Loucy (cell line): ENCODE results near the gene ABCF2.

Experiments
- H2AFZ ChIP-seq: fragments of 200-600 bp; sonication (generic); 2 replicates; pipeline ENCODE4 v1.6.0; 2016; ENCODE audit warnings: antibody characterized with exemption, mild to moderate bottlenecking, low read length, moderate library complexity
- H3F3A ChIP-seq: fragments of 200-600 bp; 2 replicates; pipeline ENCODE4 v1.6.0; 2016; ENCODE audit warnings: antibody characterized with exemption, low read depth, mild to moderate bottlenecking
- H3K27me3 ChIP-seq: fragments of 200-600 bp; sonication (generic); 2 replicates; pipeline ENCODE4 v1.6.1; 2014; ENCODE audit warnings: low read length, mild to moderate bottlenecking; ENCODE audit not compliant: insufficient read depth, poor library complexity, severe bottlenecking
- H3K36me3 ChIP-seq: fragments of 200-600 bp; sonication (generic); 2 replicates; pipeline ENCODE4 v1.6.1; 2016; ENCODE audit warnings: low read length; ENCODE audit not compliant: insufficient read depth
- H3K4me1 ChIP-seq: fragments of 200-600 bp; sonication (generic); 2 replicates; pipeline ENCODE4 v1.5.1; 2014; ENCODE audit warnings: low read length, mild to moderate bottlenecking; ENCODE audit not compliant: insufficient read depth, poor library complexity, severe bottlenecking
- H3K4me2 ChIP-seq: fragments of 200-600 bp; sonication (generic); 2 replicates; pipeline ENCODE4 v1.6.0; 2014; ENCODE audit warnings: antibody characterized with exemption, low read length, low read depth, mild to moderate bottlenecking; ENCODE audit not compliant: poor library complexity, severe bottlenecking
- H3K4me3 ChIP-seq: fragments of 200-600 bp; sonication (generic); 2 replicates; pipeline ENCODE4 v1.5.1; 2014; ENCODE audit warnings: low read length, mild to moderate bottlenecking, mixed read lengths; ENCODE audit not compliant: poor library complexity, severe bottlenecking
- H3K79me2 ChIP-seq: fragments of 200-600 bp; sonication (generic); 2 replicates; pipeline ENCODE4 v1.6.1; 2014; ENCODE audit warnings: low read length; ENCODE audit not compliant: insufficient read depth
- H3K9ac ChIP-seq: fragments of 200-600 bp; sonication (generic); 2 replicates; pipeline ENCODE4 v1.6.0; 2014; ENCODE audit warnings: mild to moderate bottlenecking, low read depth, low read length, moderate library complexity; ENCODE audit not compliant: poor library complexity, severe bottlenecking
- H3K9me2 ChIP-seq: fragments of 200-600 bp; sonication (generic); replicated peaks from 2 replicates; pipeline ENCODE4 v1.6.1; 2016; ENCODE audit warnings: low read depth, low read length, mixed read lengths
- H3K9me3 ChIP-seq: fragments of 200-600 bp; sonication (generic); 2 replicates; pipeline ENCODE4 v1.6.1; 2014; ENCODE audit warnings: mild to moderate bottlenecking, antibody characterized with exemption, low read length, low read depth; ENCODE audit not compliant: insufficient read depth
- H4K20me1 ChIP-seq: fragments of 200-600 bp; sonication (generic); 2 replicates; pipeline ENCODE4 v1.6.0; 2014; ENCODE audit warnings: antibody characterized with exemption, low read length, mild to moderate bottlenecking; ENCODE audit not compliant: insufficient read depth, poor library complexity, severe bottlenecking
- EZH2phosphoT487 ChIP-seq: fragments of 200-600 bp; IDR thresholded peaks from 2 replicates; pipeline ENCODE4 v1.6.1; 2018; ENCODE audit warnings: antibody characterized with exemption, mild to moderate bottlenecking, moderate library complexity, borderline replicate concordance
- TF ChIP-seq, protein P1 (sequence below): fragments of 200-600 bp; sonication (generic); conservative IDR thresholded peaks from 2 replicates; pipeline ENCODE4 v1.5.1; 2014; ENCODE audit warnings: mild to moderate bottlenecking, antibody characterized with exemption, low read length

ABCF2 gene

DNA sequence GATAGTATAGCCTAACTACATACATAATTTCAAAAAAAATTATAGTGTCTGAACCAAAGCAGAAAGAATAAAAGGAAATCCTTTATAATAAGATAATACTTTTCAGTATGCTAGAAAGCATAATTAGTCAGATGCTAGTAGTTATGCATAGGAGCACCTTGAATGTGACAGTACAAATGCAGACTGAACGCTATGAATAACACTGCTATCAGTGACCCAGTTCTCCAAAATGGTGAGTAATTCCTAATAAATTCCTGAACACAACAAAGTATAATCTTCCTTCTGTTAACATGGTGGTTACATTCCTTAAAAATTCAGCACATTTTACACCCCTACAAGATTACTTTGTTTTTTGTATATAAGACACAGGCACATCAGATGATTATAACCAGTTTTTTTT lies 4.1 kb upstream of the ABCF2 start:
- Histone ChIP-seq H2AFZ (no peak overlapping the region), H3F3A (no peaks in the 10 kb centered on the region), H3K4me2 (peak overlapping the region; percentile 91), H3K4me1 (peaks cover 31% of the 10 kb centered on the region), H3K9me2 (no peaks in the 10 kb centered on the region), H4K20me1 (peaks cover 40% of the 10 kb centered on the region), H3K9ac (no peak overlapping the region), H3K4me3 (peak overlapping the region; percentile 99), H3K27me3 (peaks cover 5% of the 10 kb centered on the region), H3K79me2 (peaks cover 54% of the 10 kb centered on the region), H3K36me3 (no peaks in the 10 kb centered on the region; the same call in 1 of the 2 replicates), H3K9me3 (no peaks in the 10 kb centered on the region)
- TF ChIP-seq, protein P1, sequence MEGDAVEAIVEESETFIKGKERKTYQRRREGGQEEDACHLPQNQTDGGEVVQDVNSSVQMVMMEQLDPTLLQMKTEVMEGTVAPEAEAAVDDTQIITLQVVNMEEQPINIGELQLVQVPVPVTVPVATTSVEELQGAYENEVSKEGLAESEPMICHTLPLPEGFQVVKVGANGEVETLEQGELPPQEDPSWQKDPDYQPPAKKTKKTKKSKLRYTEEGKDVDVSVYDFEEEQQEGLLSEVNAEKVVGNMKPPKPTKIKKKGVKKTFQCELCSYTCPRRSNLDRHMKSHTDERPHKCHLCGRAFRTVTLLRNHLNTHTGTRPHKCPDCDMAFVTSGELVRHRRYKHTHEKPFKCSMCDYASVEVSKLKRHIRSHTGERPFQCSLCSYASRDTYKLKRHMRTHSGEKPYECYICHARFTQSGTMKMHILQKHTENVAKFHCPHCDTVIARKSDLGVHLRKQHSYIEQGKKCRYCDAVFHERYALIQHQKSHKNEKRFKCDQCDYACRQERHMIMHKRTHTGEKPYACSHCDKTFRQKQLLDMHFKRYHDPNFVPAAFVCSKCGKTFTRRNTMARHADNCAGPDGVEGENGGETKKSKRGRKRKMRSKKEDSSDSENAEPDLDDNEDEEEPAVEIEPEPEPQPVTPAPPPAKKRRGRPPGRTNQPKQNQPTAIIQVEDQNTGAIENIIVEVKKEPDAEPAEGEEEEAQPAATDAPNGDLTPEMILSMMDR, result no peak
- TF ChIP-seq EZH2phosphoT487, result no peak

GRCh38 chr7:151229249-151229648 lies 2.2 kb upstream of the ABCF2 start:
- Histone ChIP-seq H3K79me2 (peaks cover 54% of the 10 kb centered on the region), H3F3A (no peaks in the 10 kb centered on the region), H3K9me3 (no peaks in the 10 kb centered on the region), H3K9me2 (no peaks in the 10 kb centered on the region), H3K27me3 (peaks cover 5% of the 10 kb centered on the region), H3K9ac (no peak overlapping the region), H3K4me3 (no peak overlapping the region), H4K20me1 (peaks cover 27% of the 10 kb centered on the region), H2AFZ (no peak overlapping the region), H3K4me1 (peaks cover 37% of the 10 kb centered on the region), H3K4me2 (no peak overlapping the region), H3K36me3 (no peaks in the 10 kb centered on the region; the same call in 1 of the 2 replicates)
- TF ChIP-seq, protein P1, result no peak
- no peak for TF ChIP-seq EZH2phosphoT487

DNA sequence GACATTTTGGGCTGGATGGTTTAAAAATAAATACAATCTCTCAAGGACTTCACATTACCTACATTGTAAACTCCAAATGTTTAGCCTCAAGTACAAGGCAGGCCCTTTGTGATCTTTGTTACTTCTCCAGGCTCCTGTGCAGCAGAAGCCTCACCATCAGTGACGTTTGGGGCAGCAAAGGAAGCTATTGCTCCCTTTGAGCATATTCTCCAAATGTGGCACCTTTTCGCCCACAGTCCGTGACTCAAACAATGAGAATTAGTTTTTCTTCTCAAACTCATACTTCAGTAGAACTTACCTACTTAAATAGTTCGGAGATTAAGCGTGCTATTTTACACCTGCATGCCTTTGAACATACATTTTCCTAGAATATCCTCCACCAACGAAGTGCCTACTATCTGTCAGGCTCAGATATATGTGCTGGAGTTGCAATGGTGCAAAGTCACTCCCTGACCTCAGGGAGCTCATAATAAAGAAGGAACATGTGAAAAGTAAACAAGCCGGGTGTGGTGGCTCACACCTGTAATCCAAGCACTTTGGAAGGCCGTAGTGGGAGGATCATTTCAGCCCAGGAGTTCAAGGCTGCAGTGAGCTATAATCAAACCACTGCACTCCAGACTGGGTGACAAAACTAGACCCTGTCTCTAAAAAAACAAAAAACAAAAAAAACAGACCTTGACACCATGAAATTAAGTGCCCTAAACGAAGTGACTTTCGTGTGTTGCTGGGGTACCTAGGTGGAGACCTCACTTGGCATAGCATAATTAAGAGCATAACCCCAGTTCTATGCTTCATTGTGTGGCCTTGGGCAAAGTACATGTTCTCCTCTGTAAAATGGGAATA lies 1.2 kb upstream of the ABCF2 start:
- no peak for TF ChIP-seq EZH2phosphoT487
- TF ChIP-seq, protein P1, result no peak
- Histone ChIP-seq H2AFZ (no peak overlapping the region), H3K9me2 (no peaks in the 10 kb centered on the region), H3K27me3 (peaks cover 5% of the 10 kb centered on the region), H3K4me2 (peak overlapping the region; percentile 81), H3F3A (no peaks in the 10 kb centered on the region), H3K9me3 (no peaks in the 10 kb centered on the region), H3K36me3 (peaks cover 6% of the 10 kb centered on the region; the same call in 1 of the 2 replicates), H3K79me2 (peaks cover 46% of the 10 kb centered on the region), H4K20me1 (peaks cover 17% of the 10 kb centered on the region), H3K4me1 (peaks cover 27% of the 10 kb centered on the region), H3K9ac (peak overlapping the region; percentile 77), H3K4me3 (peak overlapping the region; percentile 85)
